ENCODE measurements around the gene C11orf65.

DNA sequence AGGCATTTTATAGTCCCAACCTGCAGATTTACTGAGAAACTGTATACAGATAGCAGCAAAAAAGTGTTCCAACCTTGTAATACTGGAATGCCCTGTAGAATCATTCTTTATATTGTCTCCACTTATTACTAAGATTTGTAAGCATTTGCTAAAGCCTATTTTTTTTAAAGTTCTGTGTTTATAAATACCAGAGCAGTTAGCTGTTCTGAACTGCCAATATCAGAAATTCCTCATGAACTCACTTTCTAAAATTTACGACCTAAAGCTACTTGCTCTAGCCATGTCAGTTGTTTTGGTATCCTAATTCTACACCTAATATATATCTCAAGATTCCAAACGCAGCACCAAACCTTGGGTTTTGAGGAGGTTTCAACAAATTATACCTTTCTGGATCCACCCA, 103.2 kb downstream of the C11orf65 start:
- TF ChIP-seq, protein P1, sequence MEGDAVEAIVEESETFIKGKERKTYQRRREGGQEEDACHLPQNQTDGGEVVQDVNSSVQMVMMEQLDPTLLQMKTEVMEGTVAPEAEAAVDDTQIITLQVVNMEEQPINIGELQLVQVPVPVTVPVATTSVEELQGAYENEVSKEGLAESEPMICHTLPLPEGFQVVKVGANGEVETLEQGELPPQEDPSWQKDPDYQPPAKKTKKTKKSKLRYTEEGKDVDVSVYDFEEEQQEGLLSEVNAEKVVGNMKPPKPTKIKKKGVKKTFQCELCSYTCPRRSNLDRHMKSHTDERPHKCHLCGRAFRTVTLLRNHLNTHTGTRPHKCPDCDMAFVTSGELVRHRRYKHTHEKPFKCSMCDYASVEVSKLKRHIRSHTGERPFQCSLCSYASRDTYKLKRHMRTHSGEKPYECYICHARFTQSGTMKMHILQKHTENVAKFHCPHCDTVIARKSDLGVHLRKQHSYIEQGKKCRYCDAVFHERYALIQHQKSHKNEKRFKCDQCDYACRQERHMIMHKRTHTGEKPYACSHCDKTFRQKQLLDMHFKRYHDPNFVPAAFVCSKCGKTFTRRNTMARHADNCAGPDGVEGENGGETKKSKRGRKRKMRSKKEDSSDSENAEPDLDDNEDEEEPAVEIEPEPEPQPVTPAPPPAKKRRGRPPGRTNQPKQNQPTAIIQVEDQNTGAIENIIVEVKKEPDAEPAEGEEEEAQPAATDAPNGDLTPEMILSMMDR (IDR thresholded peaks at IDR 0.05): no peak
- no peak for TF ChIP-seq ZFX (IDR thresholded peaks at IDR 0.05; ENCODE audit: borderline replicate concordance)

Measured in 22Rv1 (cell line).